CD8-positive, alpha-beta memory T cell (primary cell): ENCODE measurements around the gene C17orf67. TPM values are rescaled to one million over a fixed set of nuclear protein-coding genes. Genes with fewer than 3 reads are reported as not detected.
A peak's percentile ranks its signal among the peaks of the same experiment; 100 is the strongest.

Experiments
- CTCF ChIA-PET: fragments of 350-600 bp; sonication (Branson Sonifier 250); formaldehyde crosslinking; loops from one replicate; lab custom pipeline; 2021; ENCODE audit warnings: antibody characterized with exemption; lab: Charles Lee
- POLR2A ChIA-PET: fragments of 350-600 bp; sonication (Branson Sonifier 250); formaldehyde crosslinking; loops from one replicate; lab custom pipeline; 2021; ENCODE audit warnings: antibody characterized with exemption; lab: Charles Lee
- DNase-seq, 5 donors: peaks; one replicate each; pipeline versions ENCODE4 v3.0.0 to v3.0.0-alpha.2; 2020 to 2022; ENCODE audit warnings: mixed read lengths in 1 of 5
- H3K27ac ChIP-seq: one replicate; pipeline ENCODE4 v1.7.0; 2013; ENCODE audit warnings: low read depth, mild to moderate bottlenecking, low read length, moderate library complexity
- H3K27me3 ChIP-seq: 2 replicates; pipeline ENCODE4 v1.7.0; 2013; ENCODE audit warnings: low read length, mild to moderate bottlenecking; ENCODE audit not compliant: insufficient read depth, poor library complexity, severe bottlenecking
- H3K36me3 ChIP-seq: 2 replicates; pipeline ENCODE4 v1.7.0; 2013; ENCODE audit warnings: mild to moderate bottlenecking, low read length, moderate library complexity; ENCODE audit not compliant: insufficient read depth
- H3K4me1 ChIP-seq: 2 replicates; pipeline ENCODE4 v1.7.0; 2013; ENCODE audit warnings: mild to moderate bottlenecking, low read length, moderate library complexity; ENCODE audit not compliant: insufficient read depth
- H3K4me3 ChIP-seq: 2 replicates; pipeline ENCODE4 v1.7.0; 2013; ENCODE audit warnings: mild to moderate bottlenecking, low read length
- H3K9me3 ChIP-seq: 2 replicates; pipeline ENCODE4 v1.7.0; 2013; ENCODE audit warnings: mild to moderate bottlenecking, low read length
- H3K27ac Mint-ChIP-seq, 8 donors: one replicate each; pipeline ENCODE4 v1.8.0; 2020 to 2021; ENCODE audit warnings: mixed read lengths in 8 of 8, mild to moderate bottlenecking in 6 of 8, inconsistent platforms in 3 of 8, moderate library complexity in 3 of 8
- H3K27me3 Mint-ChIP-seq, 2 donors: one replicate each; pipeline ENCODE4 v1.8.0; 2020 to 2021; ENCODE audit warnings: mixed read lengths in 2 of 2, mild to moderate bottlenecking in 1 of 2, moderate library complexity in 1 of 2
- H3K36me3 Mint-ChIP-seq, 3 donors: one replicate each; pipeline ENCODE4 v1.8.0; 2020 to 2021; ENCODE audit warnings: mixed read lengths in 3 of 3, inconsistent platforms in 1 of 3, mild to moderate bottlenecking in 1 of 3
- H3K4me1 Mint-ChIP-seq, 3 donors: one replicate each; pipeline ENCODE4 v1.8.0; 2020 to 2021; ENCODE audit warnings: mixed read lengths in 3 of 3, inconsistent platforms in 1 of 3, mild to moderate bottlenecking in 1 of 3
- H3K4me3 Mint-ChIP-seq, 7 donors: one replicate each; pipeline ENCODE4 v1.8.0; 2020 to 2021; ENCODE audit warnings: mixed read lengths in 7 of 7, mild to moderate bottlenecking in 6 of 7, moderate library complexity in 4 of 7, inconsistent platforms in 2 of 7
- H3K9me3 Mint-ChIP-seq, 5 donors: one replicate each; pipeline ENCODE4 v1.8.0; 2020 to 2022; ENCODE audit warnings: mixed read lengths in 5 of 5, mild to moderate bottlenecking in 3 of 5, moderate library complexity in 2 of 5, inconsistent platforms in 1 of 5
- polyA plus RNA-seq: library from polyadenylated mRNA; unstranded; fragments of 300-500 nt; fragmentation: Illumina TruSeq; gene quantifications from one replicate; pipeline ENCODE4 v1.2.3, GENCODE V29; 2021
- total RNA-seq, 2 experiments: library from RNA; stranded (reverse); gene quantifications; one replicate each; pipeline ENCODE4 v1.2.3, GENCODE V29; 2021

C17orf67 gene
- total and polyA plus RNA-seq, 3 experiments from 2014 or later = 2.5 to 4.6 (median 3.2) TPM

DNA sequence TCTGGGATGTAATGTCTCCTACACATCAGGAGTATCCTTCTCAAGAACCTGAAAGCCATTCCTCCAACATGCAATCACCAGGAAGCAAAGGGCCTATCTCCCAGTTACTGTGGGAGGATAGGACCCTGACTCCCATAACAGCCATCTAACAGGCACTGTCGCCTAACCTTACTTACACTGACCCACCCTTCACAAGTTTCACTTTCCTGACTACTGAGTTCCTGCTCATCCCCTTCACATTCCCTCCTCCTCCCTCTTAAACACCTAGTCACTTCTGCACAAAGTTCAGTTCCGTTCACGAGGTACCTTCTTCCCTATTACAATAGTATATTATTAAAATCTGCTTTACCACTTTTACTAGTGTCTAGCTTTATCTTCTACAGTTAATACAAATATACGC lies 1.3 kb downstream of the C17orf67 start:
- ChIA-PET CTCF (interaction anchor here (0.8 to 7.7 kb wide), 5 partner anchors 13 to 131 kb away, joined by 3 to 42 read pairs (median 4); no protein-coding TSS in a partner anchor), POLR2A (interaction anchor here (2.9 to 3.9 kb wide), 2 partner anchors 13 to 81 kb away, joined by 10 to 27 read pairs; partner anchors contain the start of gene TRIM25)
- Mint-ChIP-seq H3K36me3 (peaks cover 0 to 44% (median 6%) of the 10 kb centered on the region in 3 donors), H3K4me1 (peaks cover 39 to 61% (median 57%) of the 10 kb centered on the region in 3 donors), H3K27ac (peak overlapping the region; percentile 35 to 98 (median 88)), H3K4me3 (peak overlapping the region; percentile 79 to 95 (median 88)), H3K9me3 (no peaks in the 10 kb centered on the region), H3K27me3 (no peaks in the 10 kb centered on the region)
- H3K4me1 ChIP-seq = peaks cover 44% of the 10 kb centered on the region
- no peaks in the 10 kb centered on the region for H3K27me3 ChIP-seq
- H3K9me3 ChIP-seq = no peaks in the 10 kb centered on the region
- peak overlapping the region; percentile 84 for H3K4me3 ChIP-seq
- DNase-seq = no peak
- H3K36me3 ChIP-seq = peaks cover 4% of the 10 kb centered on the region
- H3K27ac ChIP-seq = peak overlapping the region; percentile 80

DNA sequence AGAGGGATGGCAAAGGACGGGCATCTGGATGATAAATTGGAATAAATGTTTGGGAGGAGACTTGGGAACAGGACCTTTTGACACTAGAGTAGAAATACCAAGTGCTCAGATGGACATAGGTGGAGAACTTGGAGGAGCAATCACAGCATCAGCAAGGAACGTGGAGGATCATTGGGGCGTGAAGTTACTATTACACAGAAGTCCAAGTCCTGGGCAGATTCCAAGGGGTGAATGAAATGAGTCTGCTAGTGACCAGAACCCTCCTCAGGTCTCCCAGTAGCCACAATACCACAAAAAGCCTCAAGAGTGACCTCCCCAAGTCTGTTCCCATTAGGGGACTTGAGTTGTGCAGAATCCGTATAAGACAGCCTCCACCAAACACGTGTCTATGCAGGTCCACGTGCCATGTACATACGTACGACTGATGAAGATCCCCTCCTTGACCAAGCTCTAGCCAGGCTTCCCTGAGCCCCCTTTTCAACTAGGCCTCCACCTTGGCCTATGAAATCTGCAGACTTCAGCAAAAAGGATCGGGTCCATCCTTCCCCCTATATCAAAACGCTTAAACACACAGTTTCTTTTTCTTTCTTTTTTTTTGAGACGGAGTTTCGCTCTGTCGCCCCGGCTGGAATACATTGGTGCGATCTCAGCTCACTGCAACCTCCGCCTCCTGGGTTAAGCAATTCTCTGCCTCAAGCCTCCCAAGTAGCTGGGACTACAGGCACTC lies 2.2 kb downstream of the C17orf67 start:
- DNase-seq = no peak
- Mint-ChIP-seq H3K9me3 (no peaks in the 10 kb centered on the region), H3K27ac (peak overlapping the region in 6 of 8 donors; percentile 26 to 98 (median 88)), H3K27me3 (no peaks in the 10 kb centered on the region), H3K4me1 (peaks cover 31 to 51% (median 48%) of the 10 kb centered on the region in 3 donors), H3K36me3 (peaks cover 0 to 41% (median 2%) of the 10 kb centered on the region in 3 donors), H3K4me3 (peak overlapping the region in 6 of 7 donors; percentile 17 to 95 (median 60))
- no peak overlapping the region for H3K4me3 ChIP-seq
- H3K4me1 ChIP-seq = peaks cover 36% of the 10 kb centered on the region
- no peak overlapping the region for H3K27ac ChIP-seq
- no peaks in the 10 kb centered on the region for H3K36me3 ChIP-seq
- ChIA-PET CTCF (interaction anchor here (0.8 to 7.7 kb wide), 3 partner anchors 12 to 109 kb away, joined by 3 to 42 read pairs (median 4); no protein-coding TSS in a partner anchor), POLR2A (no interaction called here)
- H3K27me3 ChIP-seq = no peaks in the 10 kb centered on the region
- no peaks in the 10 kb centered on the region for H3K9me3 ChIP-seq

DNA sequence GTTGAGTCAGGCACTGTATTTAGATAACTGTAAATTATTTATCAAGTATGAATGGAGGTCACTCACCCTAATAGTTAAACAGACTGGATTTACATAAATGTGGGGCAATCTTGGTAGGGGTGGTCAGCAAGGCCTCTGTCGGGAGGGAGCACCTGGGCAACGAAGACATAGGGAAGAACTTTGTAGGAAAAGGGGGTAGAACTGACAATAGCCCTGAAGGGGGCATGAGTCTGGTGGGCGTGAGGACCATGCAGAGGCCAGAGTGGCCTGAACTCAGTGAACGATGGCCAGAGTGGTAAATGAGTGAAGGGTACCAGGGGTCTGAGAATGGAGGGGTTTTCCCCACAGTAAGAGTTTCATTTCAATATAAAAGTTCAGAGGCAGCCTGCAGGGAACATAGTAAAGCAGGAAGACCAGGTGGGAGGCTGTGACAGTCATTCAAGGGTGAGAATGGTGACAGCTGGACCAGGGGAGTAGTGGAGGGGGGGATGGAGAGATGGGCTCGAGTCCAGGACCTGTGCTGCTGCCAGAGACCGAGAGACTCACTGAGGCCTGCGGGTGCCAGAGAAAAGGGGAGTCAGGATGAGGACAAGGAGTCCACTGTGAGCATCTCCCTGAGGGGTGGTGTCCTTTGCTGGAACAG lies 2.9 kb downstream of the C17orf67 start:
- Mint-ChIP-seq H3K9me3 (no peaks in the 10 kb centered on the region), H3K27ac (peak overlapping the region; percentile 19 to 94 (median 64)), H3K27me3 (no peaks in the 10 kb centered on the region), H3K4me1 (peaks cover 29 to 46% (median 41%) of the 10 kb centered on the region in 3 donors), H3K36me3 (peaks cover 0 to 39% (median 2%) of the 10 kb centered on the region in 3 donors), H3K4me3 (peak overlapping the region in 5 of 7 donors; percentile 5 to 95 (median 20))
- no peaks in the 10 kb centered on the region for H3K27me3 ChIP-seq
- no peak overlapping the region for H3K27ac ChIP-seq
- H3K9me3 ChIP-seq = no peaks in the 10 kb centered on the region
- DNase-seq = no peak
- no peak overlapping the region for H3K4me3 ChIP-seq
- ChIA-PET CTCF (interaction anchor here (7.7 kb wide), 1 partner anchor 11 kb away, joined by 42 read pairs; no protein-coding TSS in a partner anchor), POLR2A (no interaction called here)
- peaks cover 29% of the 10 kb centered on the region for H3K4me1 ChIP-seq
- no peaks in the 10 kb centered on the region for H3K36me3 ChIP-seq

DNA sequence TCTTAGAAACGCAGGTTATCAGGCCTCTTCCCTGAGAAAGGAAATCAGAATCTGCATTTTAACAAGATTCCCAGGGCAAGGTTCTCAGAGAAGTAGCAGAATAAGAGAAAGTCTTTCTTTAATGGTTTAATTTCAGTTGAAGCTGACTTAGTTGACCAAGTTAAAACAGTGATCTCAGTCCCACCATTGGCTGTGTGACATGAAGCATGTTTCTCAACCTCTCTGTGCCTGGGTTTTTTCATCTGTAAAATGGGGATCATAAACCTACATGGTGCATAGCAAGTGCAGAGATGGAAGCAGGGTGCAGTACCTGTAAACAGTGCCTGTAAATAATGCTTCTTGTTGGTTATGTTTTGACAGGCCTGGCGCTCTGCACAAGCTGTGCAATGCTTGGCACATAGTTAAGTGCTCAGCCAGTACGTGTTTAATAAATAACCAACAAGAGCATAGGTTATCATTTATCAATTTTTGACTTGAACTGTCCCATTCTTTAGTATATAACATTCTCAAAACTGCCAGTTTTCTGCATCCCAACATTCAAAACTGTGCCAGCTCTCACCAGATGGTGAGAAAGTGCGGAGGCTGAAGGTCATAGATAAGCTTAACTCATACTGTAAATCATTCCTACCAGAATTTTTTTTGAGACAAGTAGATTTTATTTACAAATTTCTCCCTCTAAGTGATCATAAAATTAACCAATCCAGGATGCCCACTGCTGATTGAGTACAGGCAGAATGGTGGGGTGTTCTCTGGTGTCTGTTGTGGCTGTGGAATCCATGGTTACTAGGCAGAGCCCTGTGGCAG lies 6.9 kb downstream of the C17orf67 start:
- Mint-ChIP-seq H3K9me3 (no peaks in the 10 kb centered on the region), H3K4me1 (peaks cover 11 to 22% (median 18%) of the 10 kb centered on the region in 3 donors), H3K36me3 (peaks cover 3 to 30% (median 4%) of the 10 kb centered on the region in 3 donors), H3K4me3 (no peak overlapping the region), H3K27ac (peak overlapping the region in 1 of 8 donors; percentile 50), H3K27me3 (no peaks in the 10 kb centered on the region)
- H3K27me3 ChIP-seq = no peaks in the 10 kb centered on the region
- POLR2A ChIA-PET = no interaction called here
- no peaks in the 10 kb centered on the region for H3K9me3 ChIP-seq
- no peak overlapping the region for H3K27ac ChIP-seq
- H3K4me3 ChIP-seq = no peak overlapping the region
- no peak for DNase-seq
- CTCF ChIA-PET = no interaction called here
- H3K36me3 ChIP-seq = no peaks in the 10 kb centered on the region
- peaks cover 7% of the 10 kb centered on the region for H3K4me1 ChIP-seq

DNA sequence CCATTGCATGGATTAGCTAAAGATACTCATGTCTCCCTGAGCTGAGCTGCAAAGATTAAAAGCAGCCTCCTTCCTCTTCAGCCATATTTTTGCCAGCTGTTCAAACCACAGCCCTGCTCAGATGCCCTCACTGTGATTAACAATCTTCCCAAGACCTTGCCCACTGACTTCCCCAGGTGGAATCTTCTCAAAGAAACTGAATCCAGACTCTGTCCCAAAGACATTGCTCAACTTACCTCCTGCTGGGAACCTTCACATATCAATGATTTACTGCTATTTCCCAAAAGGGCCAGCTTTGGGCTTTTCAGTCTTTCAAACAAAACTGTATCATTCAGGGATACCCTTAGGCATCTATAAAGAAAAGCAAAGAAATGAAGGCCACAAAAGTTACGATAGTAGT lies 9.2 kb downstream of the C17orf67 start:
- H3K4me3 Mint-ChIP-seq = no peak overlapping the region
- H3K9me3 Mint-ChIP-seq = no peaks in the 10 kb centered on the region
- Histone ChIP-seq H3K27me3 (no peaks in the 10 kb centered on the region), H3K27ac (no peak overlapping the region), H3K9me3 (no peaks in the 10 kb centered on the region), H3K4me1 (no peaks in the 10 kb centered on the region), H3K36me3 (no peaks in the 10 kb centered on the region), H3K4me3 (no peak overlapping the region)
- peak overlapping the region in 1 of 8 donors; percentile 11 for H3K27ac Mint-ChIP-seq
- ChIA-PET POLR2A (no interaction called here), CTCF (interaction anchor here (1.0 kb wide), 2 partner anchors 115 to 136 kb away, joined by 3 to 4 read pairs; partner anchors contain the start of gene COIL)
- peaks cover 3 to 18% (median 3%) of the 10 kb centered on the region in 3 donors for H3K36me3 Mint-ChIP-seq
- DNase-seq = no peak
- H3K4me1 Mint-ChIP-seq = peaks cover 3 to 11% (median 8%) of the 10 kb centered on the region in 3 donors
- H3K27me3 Mint-ChIP-seq = no peaks in the 10 kb centered on the region

DNA sequence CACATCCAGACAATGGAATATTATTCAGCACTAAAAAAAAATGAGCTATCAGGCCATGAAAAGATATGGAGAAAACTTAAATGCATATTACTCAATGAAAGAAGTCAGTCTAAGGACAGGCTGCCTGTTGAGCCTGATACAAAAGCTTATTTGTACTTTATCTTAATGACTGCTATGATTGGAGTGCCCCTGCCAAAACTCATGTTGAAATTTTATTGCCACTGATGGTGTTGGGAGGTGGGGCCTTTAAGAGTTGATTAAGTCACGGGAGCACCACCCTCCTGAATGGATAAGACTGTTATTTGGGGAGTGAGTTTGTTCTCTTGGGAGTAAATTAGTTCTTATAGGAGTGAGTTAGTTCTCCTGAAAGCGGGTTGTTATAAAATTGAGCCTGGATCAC lies 9.9 kb downstream of the C17orf67 start:
- Histone ChIP-seq H3K27ac (no peak overlapping the region), H3K4me1 (no peaks in the 10 kb centered on the region), H3K36me3 (no peaks in the 10 kb centered on the region), H3K9me3 (no peaks in the 10 kb centered on the region), H3K4me3 (no peak overlapping the region), H3K27me3 (no peaks in the 10 kb centered on the region)
- ChIA-PET POLR2A (interaction anchor here (0.8 kb wide), 1 partner anchor 11 kb away, joined by 3 read pairs; no protein-coding TSS in a partner anchor), CTCF (interaction anchor here (0.8 kb wide), 1 partner anchor 116 kb away, joined by 4 read pairs; no protein-coding TSS in a partner anchor)
- Mint-ChIP-seq H3K4me1 (peaks cover 5 to 10% (median 8%) of the 10 kb centered on the region in 3 donors), H3K36me3 (peaks cover 3 to 14% (median 3%) of the 10 kb centered on the region in 3 donors), H3K4me3 (no peak overlapping the region), H3K27ac (no peak overlapping the region), H3K27me3 (no peaks in the 10 kb centered on the region), H3K9me3 (no peaks in the 10 kb centered on the region)
- no peak for DNase-seq

DNA sequence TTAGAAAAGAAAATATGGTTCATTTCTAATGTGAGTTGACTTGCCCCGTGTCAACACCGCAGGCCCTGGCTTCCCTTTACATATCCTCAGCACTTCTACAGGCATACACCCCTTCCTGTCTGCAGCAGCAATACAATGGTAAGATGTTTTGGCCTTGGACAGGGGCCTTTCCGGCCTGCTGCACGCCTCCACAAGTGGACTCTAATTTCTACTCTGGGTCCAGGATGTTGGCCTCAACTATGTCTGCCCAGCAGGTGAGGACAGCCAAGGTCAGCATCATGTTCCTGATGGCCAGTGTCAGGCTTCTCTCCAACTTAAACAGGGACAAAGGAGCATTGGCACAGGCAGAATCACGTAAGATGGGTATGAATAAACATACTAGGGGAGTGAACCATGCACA lies 11.0 kb downstream of the C17orf67 start:
- ChIA-PET POLR2A (no interaction called here), CTCF (no interaction called here)
- Histone ChIP-seq H3K27ac (no peak overlapping the region), H3K4me3 (no peak overlapping the region), H3K27me3 (no peaks in the 10 kb centered on the region), H3K9me3 (no peaks in the 10 kb centered on the region), H3K4me1 (no peaks in the 10 kb centered on the region), H3K36me3 (no peaks in the 10 kb centered on the region)
- Mint-ChIP-seq H3K4me1 (peaks cover 5 to 6% (median 5%) of the 10 kb centered on the region in 3 donors), H3K4me3 (no peak overlapping the region), H3K36me3 (peaks cover 3 to 8% (median 3%) of the 10 kb centered on the region in 3 donors), H3K27ac (peak overlapping the region in 1 of 8 donors; percentile 41), H3K9me3 (no peaks in the 10 kb centered on the region), H3K27me3 (no peaks in the 10 kb centered on the region)
- DNase-seq = no peak
